HCT116 (cell line): Measurements from ENCODE around the gene HLA-DRB5.

Experiments
- CTCF ChIP-seq, 3 experiments: fragments of 200-600 bp in 1 of 3; sonication (generic) in 1 of 3; IDR thresholded peaks in 2 of 3; conservative IDR thresholded peaks in 1 of 3; 2 replicates each; pipeline ENCODE4 v1.5.1; 2012 to 2017; ENCODE audit warnings: low read depth in 2 of 3, low read length in 2 of 3, antibody characterized with exemption in 1 of 3, borderline replicate concordance in 1 of 3, control low read depth in 1 of 3, mild to moderate bottlenecking in 1 of 3, mixed read lengths in 1 of 3, mixed run types in 1 of 3, moderate library complexity in 1 of 3; ENCODE audit not compliant: insufficient read depth in 1 of 3
- EZH2phosphoT487 ChIP-seq: fragments of 200-600 bp; IDR thresholded peaks from 2 replicates; pipeline ENCODE4 v1.6.1; 2018; ENCODE audit warnings: antibody characterized with exemption, borderline replicate concordance
- POLR2A ChIP-seq: IDR thresholded peaks from 2 replicates; pipeline ENCODE4 v1.7.0; 2011; ENCODE audit warnings: borderline replicate concordance; ENCODE audit not compliant: insufficient read depth, insufficient read length; ENCODE audit errors: extremely low read depth
- POLR2AphosphoS5 ChIP-seq: IDR thresholded peaks from 2 replicates; pipeline ENCODE4 v1.6.1; 2011; ENCODE audit warnings: mild to moderate bottlenecking, low read depth, low read length, moderate library complexity

- TF ChIP-seq POLR2A (no peak), CTCF (IDR thresholded peaks at IDR 0.05 in 2 of 3, conservative IDR thresholded peaks at IDR 0.05 in 1 of 3; ENCODE audit: borderline replicate concordance in 1 of 3, insufficient read depth in 1 of 3, low read depth in 2 of 3, low read length in 2 of 3) (no peak), EZH2phosphoT487 (no peak), POLR2AphosphoS5 (no peak)
Observed at GRCh38 chr6:32565511-32565910, 35.4 kb upstream of the HLA-DRB5 start.
